Measurements from ENCODE around the gene NPR2.

GRCh38 chr9:35763803-35764202, 27.6 kb upstream of the NPR2 start:
- TF ChIP-seq CTCF (IDR thresholded peaks at IDR 0.05): no peak
- TF ChIP-seq POLR2A (IDR thresholded peaks at IDR 0.05): no peak

All from esophagus squamous epithelium (tissue), 4 donors.